DND-41 (cell line): Measurements from ENCODE around the gene C3orf20.

Experiments used
- CTCF ChIP-seq: IDR thresholded peaks from 2 replicates; pipeline ENCODE4 v1.5.1; 2012; ENCODE audit warnings: borderline replicate concordance, low read length, moderate library complexity, mild to moderate bottlenecking; ENCODE audit not compliant: poor library complexity, severe bottlenecking; ENCODE audit errors: extremely low read depth
- EZH2 ChIP-seq: IDR thresholded peaks from 3 replicates; pipeline ENCODE4 v1.6.1; 2012; ENCODE audit warnings: borderline replicate concordance, low read depth, mild to moderate bottlenecking, moderate library complexity, low read length, inconsistent platforms; ENCODE audit not compliant: severe bottlenecking

GRCh38 chr3:14768182-14768790 lies 93.3 kb downstream of the C3orf20 start:
- TF ChIP-seq EZH2 (no peak), CTCF (no peak)
